Immature natural killer cell (primary cell): Measurements from ENCODE around the gene ZFP91. TPM values are rescaled to one million over a fixed set of nuclear protein-coding genes. Genes with fewer than 3 reads are reported as not detected.

Experiments used
- DNase-seq, 3 donors: peaks; one replicate each; pipeline ENCODE4 v3.0.0; 2022; ENCODE audit warnings: mixed read lengths in 1 of 3
- H3K27ac Mint-ChIP-seq, 6 donors: one replicate each; pipeline ENCODE4 v1.8.0; 2020; ENCODE audit warnings: mixed read lengths in 6 of 6, mild to moderate bottlenecking in 5 of 6, inconsistent platforms in 4 of 6, moderate library complexity in 3 of 6
- H3K27me3 Mint-ChIP-seq, 3 donors: one replicate each; pipeline ENCODE4 v1.8.0; 2020 to 2021; ENCODE audit warnings: low read depth in 3 of 3, mild to moderate bottlenecking in 3 of 3, mixed read lengths in 3 of 3, moderate library complexity in 3 of 3, inconsistent platforms in 1 of 3
- H3K36me3 Mint-ChIP-seq, 3 donors: one replicate each; pipeline ENCODE4 v1.8.0; 2020; ENCODE audit warnings: mixed read lengths in 3 of 3, inconsistent platforms in 2 of 3, mild to moderate bottlenecking in 2 of 3
- H3K4me1 Mint-ChIP-seq, 2 donors: one replicate each; pipeline ENCODE4 v1.8.0; 2020; ENCODE audit warnings: inconsistent platforms in 2 of 2, mild to moderate bottlenecking in 2 of 2, mixed read lengths in 2 of 2, moderate library complexity in 1 of 2
- H3K4me3 Mint-ChIP-seq, 5 donors: one replicate each; pipeline ENCODE4 v1.8.0; 2020; ENCODE audit warnings: mild to moderate bottlenecking in 5 of 5, mixed read lengths in 5 of 5, inconsistent platforms in 3 of 5, moderate library complexity in 3 of 5
- H3K9me3 Mint-ChIP-seq, 6 donors: one replicate each; pipeline ENCODE4 v1.8.0; 2020; ENCODE audit warnings: mild to moderate bottlenecking in 6 of 6, mixed read lengths in 6 of 6, inconsistent platforms in 4 of 6, moderate library complexity in 3 of 6
- polyA plus RNA-seq, 3 donors: library from polyadenylated mRNA; unstranded; fragments of 300-500 nt; fragmentation: Illumina TruSeq; gene quantifications; one replicate each; pipeline ENCODE4 v1.2.3, GENCODE V29; 2021

The ZFP91 gene
- polyA plus RNA-seq, 3 donors from 2014 or later = 6.6 to 15.4 (median 10.8) TPM

- Mint-ChIP-seq H3K27me3 (peaks cover 2 to 9% (median 3%) of the 10 kb centered on the region in 3 donors), H3K9me3 (peaks cover 0 to 6% (median 2%) of the 10 kb centered on the region in 6 donors), H3K27ac (no peak overlapping the region), H3K36me3 (no peaks in the 10 kb centered on the region), H3K4me3 (no peak overlapping the region), H3K4me1 (peaks cover 5 to 8% of the 10 kb centered on the region in 2 donors)
- no peak for DNase-seq
Observed at GRCh38 chr11:58645854-58646253, 67.0 kb downstream of the ZFP91 start.

- no peak overlapping the region for H3K27ac Mint-ChIP-seq
- no peaks in the 10 kb centered on the region for H3K4me1 Mint-ChIP-seq
- H3K4me3 Mint-ChIP-seq = no peak overlapping the region
- peaks cover 0 to 6% (median 2%) of the 10 kb centered on the region in 6 donors for H3K9me3 Mint-ChIP-seq
- DNase-seq = no peak
- no peaks in the 10 kb centered on the region for H3K36me3 Mint-ChIP-seq
- H3K27me3 Mint-ChIP-seq = peaks cover 2 to 9% (median 6%) of the 10 kb centered on the region in 3 donors
Observed at GRCh38 chr11:58647141-58647699, 68.4 kb downstream of the ZFP91 start.

GRCh38 chr11:58647866-58648265, 69.0 kb downstream of the ZFP91 start:
- no peak overlapping the region for H3K4me3 Mint-ChIP-seq
- H3K4me1 Mint-ChIP-seq = no peaks in the 10 kb centered on the region
- DNase-seq = no peak
- H3K9me3 Mint-ChIP-seq = peaks cover 0 to 6% (median 2%) of the 10 kb centered on the region in 6 donors
- H3K27me3 Mint-ChIP-seq = peaks cover 2 to 9% (median 6%) of the 10 kb centered on the region in 3 donors
- H3K36me3 Mint-ChIP-seq = no peaks in the 10 kb centered on the region
- peak overlapping the region in 1 of 6 donors; percentile 13 for H3K27ac Mint-ChIP-seq

- H3K4me3 Mint-ChIP-seq = no peak overlapping the region
- H3K27ac Mint-ChIP-seq = no peak overlapping the region
- H3K36me3 Mint-ChIP-seq = no peaks in the 10 kb centered on the region
Observed at GRCh38 chr11:58649623-58650022, 70.8 kb downstream of the ZFP91 start.

GRCh38 chr11:58650496-58650895, 71.6 kb downstream of the ZFP91 start:
- no peak for DNase-seq
- H3K27ac Mint-ChIP-seq = no peak overlapping the region
- peaks cover 0 to 6% (median 2%) of the 10 kb centered on the region in 6 donors for H3K9me3 Mint-ChIP-seq
- H3K36me3 Mint-ChIP-seq = no peaks in the 10 kb centered on the region
- peaks cover 0 to 2% of the 10 kb centered on the region in 2 donors for H3K4me1 Mint-ChIP-seq
- no peak overlapping the region for H3K4me3 Mint-ChIP-seq
- peaks cover 2 to 6% (median 3%) of the 10 kb centered on the region in 3 donors for H3K27me3 Mint-ChIP-seq

More at GRCh38 chr11:58649623-58650022, 70.8 kb downstream of the ZFP91 start:
- DNase-seq = no peak
- Mint-ChIP-seq H3K9me3 (peaks cover 0 to 6% (median 2%) of the 10 kb centered on the region in 6 donors), H3K27me3 (peaks cover 3 to 6% (median 4%) of the 10 kb centered on the region in 3 donors), H3K4me1 (peaks cover 0 to 2% of the 10 kb centered on the region in 2 donors)

- DNase-seq = no peak
- no peaks in the 10 kb centered on the region for H3K9me3 Mint-ChIP-seq
- H3K36me3 Mint-ChIP-seq = no peaks in the 10 kb centered on the region
- H3K27ac Mint-ChIP-seq = no peak overlapping the region
- H3K4me3 Mint-ChIP-seq = no peak overlapping the region
- H3K4me1 Mint-ChIP-seq = peaks cover 0 to 2% of the 10 kb centered on the region in 2 donors
- H3K27me3 Mint-ChIP-seq = peaks cover 0 to 3% (median 3%) of the 10 kb centered on the region in 3 donors
Observed at GRCh38 chr11:58652726-58653280, 73.9 kb downstream of the ZFP91 start.

GRCh38 chr11:58654079-58654907, 75.4 kb downstream of the ZFP91 start:
- no peak overlapping the region for H3K27ac Mint-ChIP-seq
- peaks cover 0 to 2% of the 10 kb centered on the region in 2 donors for H3K4me1 Mint-ChIP-seq
- H3K27me3 Mint-ChIP-seq = peaks cover 0 to 3% (median 3%) of the 10 kb centered on the region in 3 donors
- no peaks in the 10 kb centered on the region for H3K36me3 Mint-ChIP-seq
- DNase-seq = peak; percentile 50 to 63 (median 57)
- no peaks in the 10 kb centered on the region for H3K9me3 Mint-ChIP-seq
- no peak overlapping the region for H3K4me3 Mint-ChIP-seq

- H3K27me3 Mint-ChIP-seq = peaks cover 0 to 3% (median 1%) of the 10 kb centered on the region in 3 donors
- no peak overlapping the region for H3K27ac Mint-ChIP-seq
- no peaks in the 10 kb centered on the region for H3K36me3 Mint-ChIP-seq
- DNase-seq = no peak
- H3K4me3 Mint-ChIP-seq = no peak overlapping the region
- no peaks in the 10 kb centered on the region for H3K9me3 Mint-ChIP-seq
- peaks cover 0 to 2% of the 10 kb centered on the region in 2 donors for H3K4me1 Mint-ChIP-seq
Observed at GRCh38 chr11:58654908-58655296, 76.0 kb downstream of the ZFP91 start.

- Mint-ChIP-seq H3K27ac (no peak overlapping the region), H3K9me3 (no peaks in the 10 kb centered on the region), H3K27me3 (peaks cover 0 to 6% (median 3%) of the 10 kb centered on the region in 3 donors)
Observed at GRCh38 chr11:58656348-58656747, 77.5 kb downstream of the ZFP91 start.

GRCh38 chr11:58658623-58659022, 79.8 kb downstream of the ZFP91 start:
- DNase-seq = no peak
- Mint-ChIP-seq H3K4me3 (no peak overlapping the region), H3K9me3 (no peaks in the 10 kb centered on the region), H3K27me3 (peaks cover 0 to 7% (median 5%) of the 10 kb centered on the region in 3 donors), H3K4me1 (peaks cover 0 to 2% of the 10 kb centered on the region in 2 donors), H3K36me3 (no peaks in the 10 kb centered on the region), H3K27ac (no peak overlapping the region)

More at GRCh38 chr11:58656348-58656747, 77.5 kb downstream of the ZFP91 start:
- H3K4me3 Mint-ChIP-seq = no peak overlapping the region
- DNase-seq = no peak
- no peaks in the 10 kb centered on the region for H3K36me3 Mint-ChIP-seq
- peaks cover 0 to 2% of the 10 kb centered on the region in 2 donors for H3K4me1 Mint-ChIP-seq

GRCh38 chr11:58659404-58659803, 80.5 kb downstream of the ZFP91 start:
- Mint-ChIP-seq H3K4me3 (no peak overlapping the region), H3K27me3 (peaks cover 0 to 7% (median 5%) of the 10 kb centered on the region in 3 donors), H3K9me3 (no peaks in the 10 kb centered on the region), H3K4me1 (no peaks in the 10 kb centered on the region), H3K36me3 (no peaks in the 10 kb centered on the region), H3K27ac (no peak overlapping the region)
- DNase-seq = no peak

GRCh38 chr11:58659910-58660570, 81.2 kb downstream of the ZFP91 start:
- Mint-ChIP-seq H3K4me1 (no peaks in the 10 kb centered on the region), H3K27me3 (peaks cover 0 to 7% (median 5%) of the 10 kb centered on the region in 3 donors), H3K36me3 (no peaks in the 10 kb centered on the region), H3K4me3 (no peak overlapping the region), H3K9me3 (no peaks in the 10 kb centered on the region), H3K27ac (no peak overlapping the region)
- DNase-seq = no peak
